ENCODE data around the gene GABRB3. TPM values are rescaled to one million over a fixed set of nuclear protein-coding genes. Genes with fewer than 3 reads are reported as not detected.

Gene GABRB3
- polyA plus RNA-seq, 3 donors, result not detected

GRCh38 chr15:26590676-26591075 is 182.2 kb downstream of the GABRB3 start:
- no peaks in the 10 kb centered on the region for H3K27me3 ChIP-seq (ENCODE audit: control insufficient read depth in 2 of 2, insufficient read depth in 2 of 2, low read length in 2 of 2)
- H3K9me3 Mint-ChIP-seq, result peaks cover 5 to 26% (median 17%) of the 10 kb centered on the region in 7 donors
- H2AFZ ChIP-seq (ENCODE audit: insufficient read depth, low read depth, low read length, poor library complexity, severe bottlenecking), result no peak overlapping the region
- H3K4me2 ChIP-seq (replicated peaks; ENCODE audit: extremely low read depth, low read length, poor library complexity, severe bottlenecking), result no peak overlapping the region
- TF ChIP-seq, protein P1, sequence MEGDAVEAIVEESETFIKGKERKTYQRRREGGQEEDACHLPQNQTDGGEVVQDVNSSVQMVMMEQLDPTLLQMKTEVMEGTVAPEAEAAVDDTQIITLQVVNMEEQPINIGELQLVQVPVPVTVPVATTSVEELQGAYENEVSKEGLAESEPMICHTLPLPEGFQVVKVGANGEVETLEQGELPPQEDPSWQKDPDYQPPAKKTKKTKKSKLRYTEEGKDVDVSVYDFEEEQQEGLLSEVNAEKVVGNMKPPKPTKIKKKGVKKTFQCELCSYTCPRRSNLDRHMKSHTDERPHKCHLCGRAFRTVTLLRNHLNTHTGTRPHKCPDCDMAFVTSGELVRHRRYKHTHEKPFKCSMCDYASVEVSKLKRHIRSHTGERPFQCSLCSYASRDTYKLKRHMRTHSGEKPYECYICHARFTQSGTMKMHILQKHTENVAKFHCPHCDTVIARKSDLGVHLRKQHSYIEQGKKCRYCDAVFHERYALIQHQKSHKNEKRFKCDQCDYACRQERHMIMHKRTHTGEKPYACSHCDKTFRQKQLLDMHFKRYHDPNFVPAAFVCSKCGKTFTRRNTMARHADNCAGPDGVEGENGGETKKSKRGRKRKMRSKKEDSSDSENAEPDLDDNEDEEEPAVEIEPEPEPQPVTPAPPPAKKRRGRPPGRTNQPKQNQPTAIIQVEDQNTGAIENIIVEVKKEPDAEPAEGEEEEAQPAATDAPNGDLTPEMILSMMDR (IDR thresholded peaks at IDR 0.05), result no peak
- H3K4me1 Mint-ChIP-seq, result no peaks in the 10 kb centered on the region
- H3K27me3 Mint-ChIP-seq (ENCODE audit: low read depth in 3 of 3), result peaks cover 0 to 1% (median 0%) of the 10 kb centered on the region in 3 donors
- no peak overlapping the region for H3K4me3 ChIP-seq (replicated peaks in 1 of 3; ENCODE audit: low read depth in 2 of 3, low read length in 3 of 3)
- no peak overlapping the region for H3K9ac ChIP-seq (ENCODE audit: insufficient read depth, low read length, poor library complexity, severe bottlenecking)
- H3K4me3 Mint-ChIP-seq, result no peak overlapping the region
- peaks cover 23 to 50% of the 10 kb centered on the region in 2 donors for H3K9me3 ChIP-seq (replicated peaks in 1 of 2; ENCODE audit: control insufficient read depth in 1 of 2, insufficient read depth in 1 of 2, low read length in 2 of 2)
- no peak for DNase-seq
- no peaks in the 10 kb centered on the region for H3K4me1 ChIP-seq (ENCODE audit: control insufficient read depth in 1 of 2, insufficient read depth in 2 of 2, low read length in 2 of 2)
- 50% methylated on average over 1 of the region's 2 CpGs for WGBS (ENCODE audit: insufficient coverage)
- H3K27ac Mint-ChIP-seq, result no peak overlapping the region
- H3K36me3 ChIP-seq (replicated peaks in 1 of 2; ENCODE audit: control insufficient read depth in 1 of 2, insufficient read depth in 2 of 2, low read length in 2 of 2), result no peaks in the 10 kb centered on the region
- no peaks in the 10 kb centered on the region for H3K79me2 ChIP-seq (ENCODE audit: insufficient read depth, low read length)
- no peak overlapping the region for H3K27ac ChIP-seq (ENCODE audit: low read depth in 1 of 2, low read length in 2 of 2)
- H4K20me1 ChIP-seq (ENCODE audit: insufficient read depth, low read length), result no peaks in the 10 kb centered on the region
- intact Hi-C loops (cut with micrococcal nuclease), result no loop called here
- no peaks in the 10 kb centered on the region for H3K36me3 Mint-ChIP-seq

DNA sequence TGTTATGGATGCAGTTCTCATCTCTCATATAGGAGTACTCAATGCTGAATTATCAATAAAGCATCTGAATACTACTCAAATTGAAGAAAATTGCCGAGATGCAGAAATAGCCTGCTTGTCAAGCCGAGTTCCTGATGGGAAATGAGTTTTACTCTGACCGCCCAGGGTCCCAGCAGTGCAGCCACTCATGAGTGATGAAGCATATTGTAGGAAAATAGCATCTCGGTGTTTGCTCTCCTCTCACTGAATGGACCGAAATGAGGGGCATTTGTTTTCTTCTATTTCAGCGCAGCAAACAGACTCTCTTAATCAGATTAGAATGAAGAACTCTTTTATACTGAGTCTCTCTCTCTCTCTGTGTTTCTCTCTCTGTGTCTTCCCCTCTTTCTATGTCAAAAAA is 190.0 kb downstream of the GABRB3 start:
- DNase-seq, result no peak
- no peak overlapping the region for H3K4me3 Mint-ChIP-seq
- no peak overlapping the region for H3K27ac Mint-ChIP-seq

More for the DNA sequence above, 190.0 kb downstream of the GABRB3 start:
- intact Hi-C loops (cut with micrococcal nuclease), result no loop called here
- Mint-ChIP-seq H3K9me3 (peaks cover 11 to 27% (median 24%) of the 10 kb centered on the region in 7 donors), H3K36me3 (no peaks in the 10 kb centered on the region), H3K4me1 (no peaks in the 10 kb centered on the region), H3K27me3 (ENCODE audit: low read depth in 3 of 3) (no peaks in the 10 kb centered on the region)
- H3K27me3 ChIP-seq (ENCODE audit: control insufficient read depth in 2 of 2, insufficient read depth in 2 of 2, low read length in 2 of 2), result no peaks in the 10 kb centered on the region
- 96% methylated on average over 3 of the region's 6 CpGs for WGBS (ENCODE audit: insufficient coverage)
- H3K27ac ChIP-seq (ENCODE audit: low read depth in 1 of 2, low read length in 2 of 2), result no peak overlapping the region
- no peaks in the 10 kb centered on the region for H4K20me1 ChIP-seq (ENCODE audit: insufficient read depth, low read length)
- H3K9me3 ChIP-seq (replicated peaks in 1 of 2; ENCODE audit: control insufficient read depth in 1 of 2, insufficient read depth in 1 of 2, low read length in 2 of 2), result peaks cover 27 to 52% of the 10 kb centered on the region in 2 donors
- no peaks in the 10 kb centered on the region for H3K79me2 ChIP-seq (ENCODE audit: insufficient read depth, low read length)
- H3K9ac ChIP-seq (ENCODE audit: insufficient read depth, low read length, poor library complexity, severe bottlenecking), result no peak overlapping the region
- no peak overlapping the region for H3K4me2 ChIP-seq (replicated peaks; ENCODE audit: extremely low read depth, low read length, poor library complexity, severe bottlenecking)
- no peaks in the 10 kb centered on the region for H3K4me1 ChIP-seq (ENCODE audit: control insufficient read depth in 1 of 2, insufficient read depth in 2 of 2, low read length in 2 of 2)
- H2AFZ ChIP-seq (ENCODE audit: insufficient read depth, low read depth, low read length, poor library complexity, severe bottlenecking), result no peak overlapping the region
- no peaks in the 10 kb centered on the region for H3K36me3 ChIP-seq (replicated peaks in 1 of 2; ENCODE audit: control insufficient read depth in 1 of 2, insufficient read depth in 2 of 2, low read length in 2 of 2)
- no peak overlapping the region for H3K4me3 ChIP-seq (replicated peaks in 1 of 3; ENCODE audit: low read depth in 2 of 3, low read length in 3 of 3)
- TF ChIP-seq, protein P1 (IDR thresholded peaks at IDR 0.05), result no peak

All from CD14-positive monocyte (primary cell).